ENCODE results near the gene ITPRID2.

DNA sequence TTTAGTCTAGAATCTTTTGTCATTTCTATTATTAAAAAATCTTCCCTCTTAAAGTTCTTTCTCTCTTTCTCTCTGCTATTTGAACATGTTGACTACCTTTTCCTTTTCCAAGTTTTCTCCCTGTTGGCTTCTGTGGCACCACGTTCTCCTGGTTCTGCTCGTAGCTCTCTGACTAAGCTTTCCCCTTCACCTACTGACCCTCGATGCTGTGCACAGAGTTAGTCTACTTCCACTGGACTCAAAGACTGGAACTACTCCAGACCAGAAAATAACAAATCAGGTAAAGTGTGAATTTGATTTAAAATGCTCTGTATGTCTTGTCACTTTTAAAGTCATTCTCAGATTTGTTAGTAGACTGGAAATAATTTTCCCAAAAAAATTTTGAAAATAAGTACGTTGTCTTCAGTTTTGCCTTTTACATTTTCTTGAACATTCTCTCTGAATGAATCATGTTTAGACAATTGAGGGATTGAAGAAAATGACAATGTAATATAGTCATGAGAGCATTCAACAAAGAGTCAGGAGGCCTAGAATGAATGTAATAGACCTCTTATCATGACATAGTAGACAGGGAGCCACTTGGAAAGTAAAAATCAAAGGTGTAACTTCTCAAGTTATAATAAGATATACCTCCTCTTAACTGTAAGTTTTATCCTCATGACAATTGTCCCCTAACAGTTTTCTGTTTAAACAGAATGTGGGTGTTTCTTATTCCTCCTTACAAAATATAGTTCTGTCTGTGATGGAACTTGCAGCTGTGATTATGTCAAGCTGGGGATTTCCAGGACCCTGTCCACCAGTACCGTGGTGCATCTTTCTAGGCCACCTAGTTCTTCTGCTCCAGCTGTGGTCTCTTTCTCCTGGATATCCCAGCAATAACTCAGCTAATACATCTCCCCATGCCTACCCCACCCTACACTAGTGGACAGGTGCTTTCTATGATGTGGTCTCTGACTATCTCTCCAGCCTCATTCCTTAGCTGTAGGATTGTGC lies 25.5 kb downstream of the ITPRID2 start:
- TF ChIP-seq, protein P1, sequence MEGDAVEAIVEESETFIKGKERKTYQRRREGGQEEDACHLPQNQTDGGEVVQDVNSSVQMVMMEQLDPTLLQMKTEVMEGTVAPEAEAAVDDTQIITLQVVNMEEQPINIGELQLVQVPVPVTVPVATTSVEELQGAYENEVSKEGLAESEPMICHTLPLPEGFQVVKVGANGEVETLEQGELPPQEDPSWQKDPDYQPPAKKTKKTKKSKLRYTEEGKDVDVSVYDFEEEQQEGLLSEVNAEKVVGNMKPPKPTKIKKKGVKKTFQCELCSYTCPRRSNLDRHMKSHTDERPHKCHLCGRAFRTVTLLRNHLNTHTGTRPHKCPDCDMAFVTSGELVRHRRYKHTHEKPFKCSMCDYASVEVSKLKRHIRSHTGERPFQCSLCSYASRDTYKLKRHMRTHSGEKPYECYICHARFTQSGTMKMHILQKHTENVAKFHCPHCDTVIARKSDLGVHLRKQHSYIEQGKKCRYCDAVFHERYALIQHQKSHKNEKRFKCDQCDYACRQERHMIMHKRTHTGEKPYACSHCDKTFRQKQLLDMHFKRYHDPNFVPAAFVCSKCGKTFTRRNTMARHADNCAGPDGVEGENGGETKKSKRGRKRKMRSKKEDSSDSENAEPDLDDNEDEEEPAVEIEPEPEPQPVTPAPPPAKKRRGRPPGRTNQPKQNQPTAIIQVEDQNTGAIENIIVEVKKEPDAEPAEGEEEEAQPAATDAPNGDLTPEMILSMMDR (IDR thresholded peaks at IDR 0.05), result no peak
- TF ChIP-seq EZH2 (IDR thresholded peaks at IDR 0.05) (no peak), EZH2phosphoT487 (IDR thresholded peaks at IDR 0.05) (no peak)

All from neural progenitor cell (in vitro differentiated cells).